Measurements from ENCODE around the gene DPYSL5. TPM values are rescaled to one million over a fixed set of nuclear protein-coding genes. Genes with fewer than 3 reads are reported as not detected.

Gene DPYSL5
- total and polyA plus RNA-seq, 2 of the 8 experiments (the other 6 are each of a cell fraction or from before 2014, with no cell fraction given) = 11.9 to 16.4 TPM

DNA sequence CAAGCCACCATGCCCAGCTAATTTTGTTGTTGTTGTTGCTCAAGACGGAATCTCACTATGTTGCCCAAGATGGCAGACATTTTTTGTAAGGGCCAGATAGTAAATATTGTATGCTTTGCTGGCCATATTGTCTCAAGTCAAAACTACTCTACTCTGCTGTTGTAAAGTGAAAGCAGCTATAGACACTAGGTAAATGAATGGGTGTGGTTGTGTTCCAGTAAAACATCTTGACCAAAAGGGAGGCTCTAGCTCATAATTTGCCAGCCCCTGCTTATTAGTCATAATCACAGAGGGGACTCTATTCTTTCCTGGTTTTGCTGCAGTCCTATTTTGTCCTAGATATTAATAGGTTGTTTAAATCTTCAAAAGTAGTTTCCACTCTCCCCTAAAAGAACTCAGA lies 147.1 kb downstream of the DPYSL5 start:
- CTCF ChIA-PET (ENCODE audit: partially characterized antibody) = interaction anchor here (0.9 to 4.0 kb wide), 9 partner anchors 9 to 149 kb away, joined by 3 to 37 read pairs (median 6); no protein-coding TSS in a partner anchor
- Histone ChIP-seq H3K27me3 (replicated peaks in 1 of 4; ENCODE audit: control insufficient read depth in 3 of 4, extremely low read depth in 1 of 4, insufficient read depth in 3 of 4, low read length in 3 of 4) (no peaks in the 10 kb centered on the region), H3K14ac (ENCODE audit: insufficient read length) (no peak overlapping the region), H4K5ac (ENCODE audit: insufficient read length, low read depth, low read length) (no peak overlapping the region), H3K36me3 (ENCODE audit: control insufficient read depth in 2 of 4, insufficient read depth in 4 of 4, low read length in 3 of 4) (no peaks in the 10 kb centered on the region), H3K18ac (ENCODE audit: extremely low read depth, low read length) (no peak overlapping the region), H3K79me1 (ENCODE audit: low read depth, low read length) (no peaks in the 10 kb centered on the region), H2AFZ (ENCODE audit: low read length) (no peak overlapping the region), H2AK5ac (ENCODE audit: low read depth, low read length) (no peak overlapping the region), H3K9ac (replicated peaks in 1 of 4; ENCODE audit: extremely low read depth in 1 of 4, low read depth in 3 of 4, low read length in 3 of 4) (no peak overlapping the region), H3K27ac (ENCODE audit: low read depth, low read length) (no peak overlapping the region), H2BK5ac (ENCODE audit: low read depth, low read length) (no peak overlapping the region), H2BK120ac (replicated peaks; ENCODE audit: low read depth, low read length) (no peak overlapping the region), H3K23me2 (ENCODE audit: low read depth, low read length) (no peaks in the 10 kb centered on the region; the same call in 1 of the 2 replicates), H3K4me3 (ENCODE audit: extremely low read depth in 1 of 4, insufficient read depth in 2 of 4, low read depth in 3 of 4, low read length in 4 of 4) (no peak overlapping the region), H4K20me1 (replicated peaks in 1 of 2; ENCODE audit: control insufficient read depth in 1 of 2, insufficient read depth in 2 of 2, low read length in 2 of 2) (no peaks in the 10 kb centered on the region), H3K23ac (ENCODE audit: insufficient read length) (no peak overlapping the region), H3K4me1 (replicated peaks in 1 of 4; ENCODE audit: control insufficient read depth in 3 of 4, insufficient read depth in 4 of 4, low read length in 3 of 4) (no peaks in the 10 kb centered on the region), H3K4me2 (ENCODE audit: insufficient read depth in 1 of 2, low read depth in 2 of 2, low read length in 2 of 2) (no peak overlapping the region), H4K91ac (replicated peaks; ENCODE audit: insufficient read length, low read length) (no peak overlapping the region), H2BK20ac (ENCODE audit: low read length) (no peak overlapping the region), H4K8ac (ENCODE audit: extremely low read depth, insufficient read depth, low read length) (no peak overlapping the region), H3K79me2 (ENCODE audit: control insufficient read depth in 1 of 2, insufficient read depth in 2 of 2, low read length in 2 of 2) (no peaks in the 10 kb centered on the region), H3K4ac (replicated peaks; ENCODE audit: insufficient read length, low read depth, low read length) (no peak overlapping the region), H3K9me3 (ENCODE audit: insufficient read depth in 2 of 2, low read depth in 1 of 2, low read length in 1 of 2) (no peaks in the 10 kb centered on the region), H2BK15ac (ENCODE audit: low read length) (no peak overlapping the region), H2BK12ac (ENCODE audit: low read depth, low read length) (no peak overlapping the region), H3K56ac (replicated peaks; ENCODE audit: insufficient read length, low read depth, low read length) (no peak overlapping the region)
- POLR2A ChIA-PET (ENCODE audit: partially characterized antibody) = no interaction called here
- DNase-seq (ENCODE audit: low read depth in 1 of 2, low spot score in 2 of 2) (no peak), FAIRE-seq (no peak)
- 83% methylated on average over 1 of the region's 1 CpG; no CpG with 5 or more reads in 1 of the 2 experiments for WGBS, 2 experiments (ENCODE audit: extremely low coverage in 1 of 2, insufficient coverage in 1 of 2, insufficient read length in 1 of 2, insufficient replicate concordance in 2 of 2, low coverage in 1 of 2, low lambda C conversion rate in 2 of 2, missing lambda C conversion rate in 1 of 2)
- TF ChIP-seq, protein P1, sequence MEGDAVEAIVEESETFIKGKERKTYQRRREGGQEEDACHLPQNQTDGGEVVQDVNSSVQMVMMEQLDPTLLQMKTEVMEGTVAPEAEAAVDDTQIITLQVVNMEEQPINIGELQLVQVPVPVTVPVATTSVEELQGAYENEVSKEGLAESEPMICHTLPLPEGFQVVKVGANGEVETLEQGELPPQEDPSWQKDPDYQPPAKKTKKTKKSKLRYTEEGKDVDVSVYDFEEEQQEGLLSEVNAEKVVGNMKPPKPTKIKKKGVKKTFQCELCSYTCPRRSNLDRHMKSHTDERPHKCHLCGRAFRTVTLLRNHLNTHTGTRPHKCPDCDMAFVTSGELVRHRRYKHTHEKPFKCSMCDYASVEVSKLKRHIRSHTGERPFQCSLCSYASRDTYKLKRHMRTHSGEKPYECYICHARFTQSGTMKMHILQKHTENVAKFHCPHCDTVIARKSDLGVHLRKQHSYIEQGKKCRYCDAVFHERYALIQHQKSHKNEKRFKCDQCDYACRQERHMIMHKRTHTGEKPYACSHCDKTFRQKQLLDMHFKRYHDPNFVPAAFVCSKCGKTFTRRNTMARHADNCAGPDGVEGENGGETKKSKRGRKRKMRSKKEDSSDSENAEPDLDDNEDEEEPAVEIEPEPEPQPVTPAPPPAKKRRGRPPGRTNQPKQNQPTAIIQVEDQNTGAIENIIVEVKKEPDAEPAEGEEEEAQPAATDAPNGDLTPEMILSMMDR (IDR thresholded peaks at IDR 0.05; ENCODE audit: control extremely low read depth in 1 of 3, insufficient read depth in 1 of 3, low read depth in 1 of 3, low read length in 3 of 3) = no peak
- TF ChIP-seq RAD21 (IDR thresholded peaks at IDR 0.05 in 1 of 2, conservative IDR thresholded peaks at IDR 0.05 in 1 of 2; ENCODE audit: low read depth in 2 of 2, low read length in 2 of 2) (no peak), RXRA (IDR thresholded peaks at IDR 0.05; ENCODE audit: insufficient read depth, low read depth, low read length) (no peak), EP300 (IDR thresholded peaks at IDR 0.05; ENCODE audit: borderline replicate concordance in 1 of 2, low read depth in 2 of 2, low read length in 2 of 2) (no peak), TAF7 (optimal IDR thresholded peaks at IDR 0.05; ENCODE audit: borderline replicate concordance, low read depth, low read length) (no peak), YY1 (IDR thresholded peaks at IDR 0.05; ENCODE audit: low read depth, low read length) (no peak), KDM5A (IDR thresholded peaks at IDR 0.05; ENCODE audit: low read length) (no peak), JUN (IDR thresholded peaks at IDR 0.05; ENCODE audit: low read depth, low read length) (no peak)
- TF ChIP-seq, protein P2, sequence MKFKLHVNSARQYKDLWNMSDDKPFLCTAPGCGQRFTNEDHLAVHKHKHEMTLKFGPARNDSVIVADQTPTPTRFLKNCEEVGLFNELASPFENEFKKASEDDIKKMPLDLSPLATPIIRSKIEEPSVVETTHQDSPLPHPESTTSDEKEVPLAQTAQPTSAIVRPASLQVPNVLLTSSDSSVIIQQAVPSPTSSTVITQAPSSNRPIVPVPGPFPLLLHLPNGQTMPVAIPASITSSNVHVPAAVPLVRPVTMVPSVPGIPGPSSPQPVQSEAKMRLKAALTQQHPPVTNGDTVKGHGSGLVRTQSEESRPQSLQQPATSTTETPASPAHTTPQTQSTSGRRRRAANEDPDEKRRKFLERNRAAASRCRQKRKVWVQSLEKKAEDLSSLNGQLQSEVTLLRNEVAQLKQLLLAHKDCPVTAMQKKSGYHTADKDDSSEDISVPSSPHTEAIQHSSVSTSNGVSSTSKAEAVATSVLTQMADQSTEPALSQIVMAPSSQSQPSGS (IDR thresholded peaks at IDR 0.05; ENCODE audit: low read length) = no peak
